HCT116 (cell line): ENCODE results near the gene AVEN. TPM values are rescaled to one million over a fixed set of nuclear protein-coding genes. Genes with fewer than 3 reads are reported as not detected.

Experiments used
- ATAC-seq: fragments of 200-7000 bp; cut with Tn5 transposase; 2 replicates; pipeline ENCODE4 v1.9.1; 2020; ENCODE audit warnings: mild to moderate bottlenecking, moderate library complexity
- BruUV-seq: library from RNA; stranded (reverse); fragments of 400-500 nt; replicated peaks from 2 replicates; lab custom pipeline; 2021; lab: Mats Ljungman, UMichigan
- CTCF ChIA-PET: fragments of 300-600 bp; sonication (Branson Sonifier 250); formaldehyde crosslinking; loops from one replicate; lab custom pipeline; 2021; ENCODE audit warnings: antibody characterized with exemption; lab: Charles Lee
- POLR2A ChIA-PET: fragments of 300-600, 350-600 bp; sonication (Branson Sonifier 250); formaldehyde crosslinking; loops from one replicate; lab custom pipeline; 2021; ENCODE audit warnings: antibody characterized with exemption; lab: Charles Lee
- RAD21 ChIA-PET, 2 experiments: fragments of 300-600 bp; sonication (Branson Sonifier 250); formaldehyde crosslinking; loops; one replicate each; lab custom pipeline; 2023; ENCODE audit warnings: low total read pairs in 2 of 2; ENCODE audit not compliant: uncharacterized antibody in 2 of 2, unreplicated experiment in 2 of 2, low non-redundant PET in 1 of 2; lab: Charles Lee
- DNase-seq: peaks from one replicate; pipeline ENCODE4 v3.0.0-alpha.2; 2010; ENCODE audit warnings: low read depth, low spot score
- H2AFZ ChIP-seq: fragments of 200-600 bp; shearing (Covaris generic), sonication (generic); 2 replicates; pipeline ENCODE4 v1.6.1; 2017; ENCODE audit warnings: low read depth, mixed run types, mixed read lengths, antibody characterized with exemption, low read length; ENCODE audit not compliant: poor library complexity, severe bottlenecking
- H3K27ac ChIP-seq: 2 replicates; pipeline ENCODE4 v1.5.1; 2012; ENCODE audit warnings: low read depth, low read length
- H3K27me3 ChIP-seq: fragments of 200-600 bp; sonication (generic); 2 replicates; pipeline ENCODE4 v1.6.1; 2016; ENCODE audit warnings: mixed run types, low read length, mixed read lengths; ENCODE audit not compliant: insufficient read depth
- H3K36me3 ChIP-seq, 2 experiments: fragments of 200-500 bp in 1 of 2; fragments of 200-600 bp in 1 of 2; sonication (Bioruptor generic) in 1 of 2; sonication (generic) in 1 of 2; 2 replicates each; pipeline versions ENCODE4 v1.5.1 to v1.6.1; 2014 to 2016; ENCODE audit warnings: low read length in 2 of 2, inconsistent platforms in 1 of 2, mixed read lengths in 1 of 2, mixed run types in 1 of 2; ENCODE audit not compliant: insufficient read depth in 2 of 2, control insufficient read depth in 1 of 2
- H3K4me1 ChIP-seq, 2 experiments: fragments of 200-600 bp in 1 of 2; sonication (generic) in 1 of 2; 2 replicates each; pipeline versions ENCODE4 v1.5.1 to v1.6.1; 2012 to 2017; ENCODE audit warnings: low read length in 2 of 2, inconsistent platforms in 1 of 2, mild to moderate bottlenecking in 1 of 2, mixed read lengths in 1 of 2, mixed run types in 1 of 2, moderate library complexity in 1 of 2; ENCODE audit not compliant: insufficient read depth in 2 of 2, control insufficient read depth in 1 of 2
- H3K4me2 ChIP-seq: fragments of 200-600 bp; sonication (generic); 2 replicates; pipeline ENCODE4 v1.6.1; 2017; ENCODE audit warnings: mixed run types, low read length, mixed read lengths
- H3K4me3 ChIP-seq, 2 experiments: fragments of 200-600 bp in 1 of 2; sonication (generic) in 1 of 2; replicated peaks in 1 of 2; 2 replicates each; pipeline ENCODE4 v1.5.1; 2011 to 2016; ENCODE audit warnings: low read length in 2 of 2, control low read depth in 1 of 2, low read depth in 1 of 2, mild to moderate bottlenecking in 1 of 2, mixed read lengths in 1 of 2, mixed run types in 1 of 2
- H3K79me2 ChIP-seq: fragments of 200-600 bp; sonication (generic); 2 replicates; pipeline ENCODE4 v1.6.1; 2017; ENCODE audit warnings: mild to moderate bottlenecking, mixed run types, low read length, moderate library complexity, mixed read lengths; ENCODE audit not compliant: insufficient read depth
- H3K9ac ChIP-seq: fragments of 200-600 bp; sonication (generic); 2 replicates; pipeline ENCODE4 v1.6.1; 2016; ENCODE audit warnings: low read length, mixed read lengths
- H3K9me2 ChIP-seq: fragments of 200-600 bp; sonication (generic), shearing (Covaris generic); 2 replicates; pipeline ENCODE4 v1.6.1; 2017; ENCODE audit warnings: mixed run types, mild to moderate bottlenecking, moderate library complexity; ENCODE audit not compliant: insufficient read depth
- H3K9me3 ChIP-seq, 2 experiments: fragments of 200-500 bp in 1 of 2; fragments of 200-600 bp in 1 of 2; sonication (Bioruptor generic) in 1 of 2; sonication (generic) in 1 of 2; 2 replicates each; pipeline ENCODE4 v1.6.1; 2014 to 2017; ENCODE audit warnings: low read length in 2 of 2, mixed read lengths in 2 of 2, inconsistent platforms in 1 of 2, low read depth in 1 of 2, mild to moderate bottlenecking in 1 of 2, mixed run types in 1 of 2, moderate library complexity in 1 of 2; ENCODE audit not compliant: control insufficient read depth in 1 of 2, insufficient read depth in 1 of 2
- H4K20me1 ChIP-seq: fragments of 200-600 bp; sonication (generic), shearing (Covaris generic); 2 replicates; pipeline ENCODE4 v1.6.1; 2017; ENCODE audit warnings: mixed run types, mild to moderate bottlenecking, moderate library complexity; ENCODE audit not compliant: insufficient read depth
- CBX3 ChIP-seq: IDR thresholded peaks from 2 replicates; pipeline ENCODE4 v1.6.1; 2012; ENCODE audit warnings: low read depth
- CEBPB ChIP-seq: IDR thresholded peaks from 2 replicates; pipeline ENCODE4 v1.6.1; 2012; ENCODE audit warnings: low read depth
- ELF1 ChIP-seq: IDR thresholded peaks from 2 replicates; pipeline ENCODE4 v1.6.1; 2012; ENCODE audit warnings: low read depth, borderline replicate concordance
- EZH2 ChIP-seq: fragments of 200-600 bp; sonication (generic); IDR thresholded peaks from 2 replicates; pipeline ENCODE4 v1.6.1; 2017; ENCODE audit warnings: antibody characterized with exemption, mixed run types
- EZH2phosphoT487 ChIP-seq: fragments of 200-600 bp; IDR thresholded peaks from 2 replicates; pipeline ENCODE4 v1.6.1; 2018; ENCODE audit warnings: antibody characterized with exemption, borderline replicate concordance
- POLR2AphosphoS5 ChIP-seq: IDR thresholded peaks from 2 replicates; pipeline ENCODE4 v1.6.1; 2011; ENCODE audit warnings: mild to moderate bottlenecking, low read depth, low read length, moderate library complexity
- SIN3A ChIP-seq: IDR thresholded peaks from 2 replicates; pipeline ENCODE4 v1.6.1; 2012; ENCODE audit warnings: low read depth
- SRF ChIP-seq: IDR thresholded peaks from 2 replicates; pipeline ENCODE4 v1.6.1; 2012; ENCODE audit warnings: low read depth
- YY1 ChIP-seq: IDR thresholded peaks from 2 replicates; pipeline ENCODE4 v1.6.1; 2011; ENCODE audit warnings: low read length, low read depth, moderate library complexity, mild to moderate bottlenecking; ENCODE audit not compliant: insufficient replicate concordance; ENCODE audit errors: extremely low read depth
- ZNF274 ChIP-seq: fragments of 200-500 bp; sonication (Bioruptor generic); IDR thresholded peaks from 2 replicates; pipeline ENCODE4 v1.6.1; 2014; ENCODE audit warnings: mild to moderate bottlenecking, low read depth, low read length, inconsistent platforms
- intact Hi-C: fragments of 100-400 bp; cut with micrococcal nuclease; formaldehyde crosslinking; loops from 2 replicates; pipeline ENCODE4 v1.10.0; 2022
- total RNA-seq: library from RNA; stranded (reverse); gene quantifications from one replicate; pipeline ENCODE4 v1.2.1, GENCODE V29; 2021; ENCODE audit not compliant: unreplicated experiment
- TF ChIP-seq, protein P1 (sequence below): IDR thresholded peaks from 2 replicates; pipeline ENCODE4 v1.6.1; 2011; ENCODE audit warnings: mild to moderate bottlenecking, low read length, moderate library complexity; ENCODE audit not compliant: insufficient replicate concordance; ENCODE audit errors: extremely low read depth
- TF ChIP-seq, protein P2 (sequence below): IDR thresholded peaks from 2 replicates; pipeline ENCODE4 v1.6.1; 2012
- TF ChIP-seq, protein P3 (sequence below): IDR thresholded peaks from 2 replicates; pipeline ENCODE4 v1.6.1; 2012

Gene AVEN
- total RNA-seq, 1 experiment from 2014 or later = 6.8 TPM

DNA sequence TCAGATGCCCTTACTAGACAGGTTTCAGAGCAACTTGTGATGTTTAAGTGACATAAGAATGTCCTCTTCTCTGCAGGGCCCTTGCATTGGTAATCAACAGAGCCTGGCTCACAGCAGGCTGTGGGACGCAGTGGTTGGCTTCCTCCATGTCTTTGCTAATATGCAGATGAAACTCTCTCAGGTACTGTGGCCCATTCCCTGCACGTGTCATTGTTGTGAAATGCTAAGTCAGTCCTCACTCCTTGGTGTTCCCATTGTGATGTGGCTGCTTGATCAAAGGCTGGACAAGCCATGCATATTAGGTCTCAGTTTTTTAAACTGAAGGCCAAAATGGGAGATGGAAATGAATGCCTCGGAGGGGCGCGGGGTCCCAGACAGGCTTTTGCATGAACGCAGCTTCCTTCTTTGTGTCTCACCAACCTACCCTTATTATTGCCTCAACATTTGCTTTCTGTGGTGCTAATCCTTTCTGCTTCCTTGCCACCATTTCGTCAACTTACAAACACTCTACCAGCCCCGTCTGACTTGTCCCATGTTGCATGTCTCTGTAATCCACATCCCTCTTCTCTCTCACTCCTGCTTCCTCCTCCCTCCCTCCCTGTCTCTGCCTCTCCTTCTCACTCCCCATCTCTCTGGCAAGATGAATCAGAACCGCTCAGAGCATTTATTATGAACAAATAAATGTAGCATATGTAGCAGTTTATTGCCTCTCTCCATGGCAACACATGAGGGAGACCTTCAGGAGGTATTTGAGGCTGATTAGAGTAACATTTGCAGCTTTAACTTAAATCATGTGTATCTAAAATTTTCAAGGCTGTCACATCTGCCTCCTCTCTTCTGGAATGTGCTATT, 203.9 kb downstream of the AVEN start:
- Histone ChIP-seq H4K20me1 (no peaks in the 10 kb centered on the region), H3K9ac (no peak overlapping the region), H3K4me3 (no peak overlapping the region), H3K4me1 (no peaks in the 10 kb centered on the region), H3K9me2 (no peaks in the 10 kb centered on the region), H3K9me3 (no peaks in the 10 kb centered on the region), H3K4me2 (no peak overlapping the region), H3K36me3 (no peaks in the 10 kb centered on the region), H2AFZ (no peak overlapping the region), H3K27me3 (no peaks in the 10 kb centered on the region), H3K27ac (no peak overlapping the region), H3K79me2 (no peaks in the 10 kb centered on the region)
- TF ChIP-seq EZH2phosphoT487 = no peak
- no peak for TF ChIP-seq POLR2AphosphoS5
- TF ChIP-seq SRF = no peak
- no peak for TF ChIP-seq YY1
- TF ChIP-seq, protein P1, sequence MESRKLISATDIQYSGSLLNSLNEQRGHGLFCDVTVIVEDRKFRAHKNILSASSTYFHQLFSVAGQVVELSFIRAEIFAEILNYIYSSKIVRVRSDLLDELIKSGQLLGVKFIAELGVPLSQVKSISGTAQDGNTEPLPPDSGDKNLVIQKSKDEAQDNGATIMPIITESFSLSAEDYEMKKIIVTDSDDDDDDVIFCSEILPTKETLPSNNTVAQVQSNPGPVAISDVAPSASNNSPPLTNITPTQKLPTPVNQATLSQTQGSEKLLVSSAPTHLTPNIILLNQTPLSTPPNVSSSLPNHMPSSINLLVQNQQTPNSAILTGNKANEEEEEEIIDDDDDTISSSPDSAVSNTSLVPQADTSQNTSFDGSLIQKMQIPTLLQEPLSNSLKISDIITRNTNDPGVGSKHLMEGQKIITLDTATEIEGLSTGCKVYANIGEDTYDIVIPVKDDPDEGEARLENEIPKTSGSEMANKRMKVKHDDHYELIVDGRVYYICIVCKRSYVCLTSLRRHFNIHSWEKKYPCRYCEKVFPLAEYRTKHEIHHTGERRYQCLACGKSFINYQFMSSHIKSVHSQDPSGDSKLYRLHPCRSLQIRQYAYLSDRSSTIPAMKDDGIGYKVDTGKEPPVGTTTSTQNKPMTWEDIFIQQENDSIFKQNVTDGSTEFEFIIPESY = no peak
- TF ChIP-seq SIN3A = no peak
- TF ChIP-seq, protein P2, sequence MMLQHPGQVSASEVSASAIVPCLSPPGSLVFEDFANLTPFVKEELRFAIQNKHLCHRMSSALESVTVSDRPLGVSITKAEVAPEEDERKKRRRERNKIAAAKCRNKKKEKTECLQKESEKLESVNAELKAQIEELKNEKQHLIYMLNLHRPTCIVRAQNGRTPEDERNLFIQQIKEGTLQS = no peak
- no peak for TF ChIP-seq CEBPB
- TF ChIP-seq CBX3 = no peak
- TF ChIP-seq ZNF274 = no peak
- TF ChIP-seq, protein P3, sequence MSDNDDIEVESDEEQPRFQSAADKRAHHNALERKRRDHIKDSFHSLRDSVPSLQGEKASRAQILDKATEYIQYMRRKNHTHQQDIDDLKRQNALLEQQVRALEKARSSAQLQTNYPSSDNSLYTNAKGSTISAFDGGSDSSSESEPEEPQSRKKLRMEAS = no peak
- no peak for TF ChIP-seq EZH2
- TF ChIP-seq ELF1 = no peak
- POLR2A ChIA-PET = no interaction called here
- CTCF ChIA-PET = no interaction called here
- ATAC-seq (no peak), DNase-seq (no peak)
- intact Hi-C loops = no loop called here
- BruUV-seq = no TSS peak
- RAD21 ChIA-PET = no interaction called here
